Stimulated activated CD4-positive, alpha-beta T cell treated with anti-CD3 and anti-CD28 coated beads, Interleukin-15, amount 100 ng/mL, for 1 hour (primary cell): Measurements from ENCODE around the gene CMBL.
"Not testable (repeated sequence)": the region's sequence is repeated elsewhere in the genome, so short reads cannot be mapped to it uniquely, and the experiment has no call there.

ENCODE experiments used
- DNase-seq, 2 donors: peaks; one replicate each; pipeline ENCODE4 v3.0.0-alpha.2; 2020; ENCODE audit warnings: low read depth in 1 of 2, low spot score in 1 of 2

CMBL gene

GRCh38 chr5:10307206-10308148, at the start of gene CMBL:
CMBL (minus strand) TSS chr5:10307902; CDS start chr5:10290762, 17,140 bp downstream.
- DNase-seq = no peak

- DNase-seq = no peak
Observed at GRCh38 chr5:10355071-10355889, 47.6 kb upstream of the CMBL start.

GRCh38 chr5:10354048-10354872, 46.6 kb upstream of the CMBL start:
- peak in 1 of 2 donors; percentile 31 for DNase-seq

- DNase-seq = peak; percentile 90 to 94
Observed at GRCh38 chr5:10353241-10354047, 45.7 kb upstream of the CMBL start, which contains the start of gene MARCHF6. MARCHF6 (plus strand) TSS chr5:10353695; CDS start chr5:10353899, 204 bp downstream.

GRCh38 chr5:10352430-10353240, 44.9 kb upstream of the CMBL start:
- no peak for DNase-seq

- DNase-seq = no peak
Observed at GRCh38 chr5:10351919-10352318, 44.2 kb upstream of the CMBL start.

GRCh38 chr5:10351199-10351905, 43.6 kb upstream of the CMBL start:
- no peak for DNase-seq

- no peak for DNase-seq
Observed at GRCh38 chr5:10348258-10348657, 40.6 kb upstream of the CMBL start.

- DNase-seq = not testable (repeated sequence)
Observed at GRCh38 chr5:10344461-10345106, 36.9 kb upstream of the CMBL start.

GRCh38 chr5:10343486-10343885, 35.8 kb upstream of the CMBL start:
- no peak for DNase-seq

GRCh38 chr5:10339958-10340357, 32.3 kb upstream of the CMBL start:
- no peak for DNase-seq

- no peak for DNase-seq
Observed at GRCh38 chr5:10339058-10339811, 31.5 kb upstream of the CMBL start.

- no peak for DNase-seq
Observed at GRCh38 chr5:10338686-10339057, 31.0 kb upstream of the CMBL start.

GRCh38 chr5:10337986-10338385, 30.3 kb upstream of the CMBL start:
- no peak for DNase-seq

GRCh38 chr5:10337107-10337506, 29.4 kb upstream of the CMBL start:
- no peak for DNase-seq

GRCh38 chr5:10335711-10336470, 28.2 kb upstream of the CMBL start:
- DNase-seq = no peak

GRCh38 chr5:10334831-10335230, 27.1 kb upstream of the CMBL start:
- no peak for DNase-seq
